AG04450 (cell line): Measurements from ENCODE around the gene TSPAN13. TPM values are rescaled to one million over a fixed set of nuclear protein-coding genes. Genes with fewer than 3 reads are reported as not detected.

Source experiments
- CTCF ChIA-PET: fragments of 300-600, 350-600 bp; formaldehyde crosslinking; extraction: SDS; loops from one replicate; lab custom pipeline; 2022; ENCODE audit warnings: antibody characterized with exemption, inconsistent platforms; lab: Charles Lee
- POLR2A ChIA-PET: fragments of 350-600 bp; formaldehyde crosslinking; extraction: SDS; loops from one replicate; lab custom pipeline; 2021; ENCODE audit warnings: antibody characterized with exemption, inconsistent platforms; lab: Yijun Ruan, JAX
- DNase-seq: peaks from one replicate; pipeline ENCODE4 v3.0.0-alpha.2; 2011; ENCODE audit warnings: low read depth, low spot score
- H3K27ac ChIP-seq: one replicate; pipeline ENCODE4 v1.5.1; 2012; ENCODE audit warnings: low read depth, low read length, control low read depth
- H3K27me3 ChIP-seq: one replicate; pipeline ENCODE4 v1.6.0; 2012; ENCODE audit warnings: low read length; ENCODE audit not compliant: control insufficient read depth, insufficient read depth
- H3K4me3 ChIP-seq: 2 replicates; pipeline ENCODE4 v1.5.1; 2011; ENCODE audit warnings: mild to moderate bottlenecking, low read depth, low read length, control low read depth
- H3K9me3 ChIP-seq: 2 replicates; pipeline ENCODE4 v1.5.1; 2012; ENCODE audit warnings: low read length; ENCODE audit not compliant: control insufficient read depth, insufficient read depth
- polyA plus RNA-seq: library from polyadenylated mRNA; depleted of rRNA; stranded (reverse); fragments of >200 nt; gene quantifications from 2 replicates; pipeline ENCODE4 v1.2.3, GENCODE V29; 2011
- TF ChIP-seq, protein P1 (sequence below): IDR thresholded peaks from 2 replicates; pipeline ENCODE4 v1.5.1; 2011; ENCODE audit warnings: low read depth, low read length, control low read depth, inconsistent platforms

Gene TSPAN13
- polyA plus RNA-seq, 1 experiment: 10.1 TPM

DNA sequence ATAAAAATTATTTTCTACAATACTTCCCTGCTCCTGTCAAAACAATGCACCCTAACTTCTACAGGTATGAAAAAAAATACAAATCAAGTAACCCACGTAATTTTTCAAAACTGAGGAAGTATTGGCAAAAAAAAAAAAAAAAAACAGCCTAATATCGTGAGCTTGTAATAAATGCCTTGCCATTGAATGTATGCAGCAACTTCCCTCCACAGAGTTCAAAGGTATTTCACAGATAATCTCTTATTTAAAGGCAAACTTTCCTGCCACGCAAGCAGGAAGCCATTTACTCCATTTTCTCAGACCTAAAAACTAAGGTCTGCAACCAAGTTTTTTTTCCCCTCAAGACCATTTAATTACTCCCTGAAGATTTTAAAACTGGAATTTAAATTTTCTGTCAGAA, 51.9 kb downstream of the TSPAN13 start:
- no peak overlapping the region for H3K27ac ChIP-seq
- ChIA-PET CTCF (interaction anchor here (0.6 kb wide), 2 partner anchors 13 to 65 kb away, joined by 3 to 6 read pairs; no protein-coding TSS in a partner anchor), POLR2A (no interaction called here)
- no peak overlapping the region for H3K4me3 ChIP-seq
- TF ChIP-seq, protein P1, sequence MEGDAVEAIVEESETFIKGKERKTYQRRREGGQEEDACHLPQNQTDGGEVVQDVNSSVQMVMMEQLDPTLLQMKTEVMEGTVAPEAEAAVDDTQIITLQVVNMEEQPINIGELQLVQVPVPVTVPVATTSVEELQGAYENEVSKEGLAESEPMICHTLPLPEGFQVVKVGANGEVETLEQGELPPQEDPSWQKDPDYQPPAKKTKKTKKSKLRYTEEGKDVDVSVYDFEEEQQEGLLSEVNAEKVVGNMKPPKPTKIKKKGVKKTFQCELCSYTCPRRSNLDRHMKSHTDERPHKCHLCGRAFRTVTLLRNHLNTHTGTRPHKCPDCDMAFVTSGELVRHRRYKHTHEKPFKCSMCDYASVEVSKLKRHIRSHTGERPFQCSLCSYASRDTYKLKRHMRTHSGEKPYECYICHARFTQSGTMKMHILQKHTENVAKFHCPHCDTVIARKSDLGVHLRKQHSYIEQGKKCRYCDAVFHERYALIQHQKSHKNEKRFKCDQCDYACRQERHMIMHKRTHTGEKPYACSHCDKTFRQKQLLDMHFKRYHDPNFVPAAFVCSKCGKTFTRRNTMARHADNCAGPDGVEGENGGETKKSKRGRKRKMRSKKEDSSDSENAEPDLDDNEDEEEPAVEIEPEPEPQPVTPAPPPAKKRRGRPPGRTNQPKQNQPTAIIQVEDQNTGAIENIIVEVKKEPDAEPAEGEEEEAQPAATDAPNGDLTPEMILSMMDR: no peak
- no peaks in the 10 kb centered on the region for H3K27me3 ChIP-seq
- no peaks in the 10 kb centered on the region for H3K9me3 ChIP-seq
- DNase-seq: no peak

- ChIA-PET POLR2A (no interaction called here), CTCF (interaction anchor here (0.8 kb wide), 1 partner anchor 9 kb away, joined by 6 read pairs; no protein-coding TSS in a partner anchor)
- H3K27me3 ChIP-seq: no peaks in the 10 kb centered on the region
- H3K9me3 ChIP-seq: no peaks in the 10 kb centered on the region
- no peak overlapping the region for H3K4me3 ChIP-seq
- TF ChIP-seq, protein P1: no peak
- no peak for DNase-seq
- H3K27ac ChIP-seq: no peak overlapping the region
Measured at GRCh38 chr7:16810112-16810511, 56.6 kb downstream of the TSPAN13 start.

DNA sequence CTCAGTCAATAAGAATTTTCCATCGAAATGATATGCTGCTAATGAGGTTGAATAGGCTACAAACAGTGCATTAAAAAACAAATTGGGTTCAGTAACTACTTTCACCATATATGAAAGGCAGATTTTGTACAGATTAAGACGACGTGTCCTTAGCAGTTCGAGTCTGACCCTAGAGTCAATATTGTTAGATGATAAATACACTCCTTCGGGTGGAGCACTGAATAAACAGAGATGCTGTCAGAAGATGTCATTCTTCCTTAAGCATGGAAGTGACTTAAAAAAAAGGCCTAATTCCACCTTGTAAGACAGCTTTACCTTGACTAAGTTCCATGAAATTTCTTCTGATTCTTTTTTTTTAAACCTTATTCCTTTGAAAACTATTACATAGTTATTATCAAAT, 57.0 kb downstream of the TSPAN13 start:
- Histone ChIP-seq H3K4me3 (no peak overlapping the region), H3K27ac (no peak overlapping the region), H3K27me3 (no peaks in the 10 kb centered on the region), H3K9me3 (no peaks in the 10 kb centered on the region)
- CTCF ChIA-PET: interaction anchor here (0.8 kb wide), 1 partner anchor 9 kb away, joined by 6 read pairs; no protein-coding TSS in a partner anchor
- POLR2A ChIA-PET: no interaction called here
- DNase-seq: no peak
- TF ChIP-seq, protein P1: no peak

DNA sequence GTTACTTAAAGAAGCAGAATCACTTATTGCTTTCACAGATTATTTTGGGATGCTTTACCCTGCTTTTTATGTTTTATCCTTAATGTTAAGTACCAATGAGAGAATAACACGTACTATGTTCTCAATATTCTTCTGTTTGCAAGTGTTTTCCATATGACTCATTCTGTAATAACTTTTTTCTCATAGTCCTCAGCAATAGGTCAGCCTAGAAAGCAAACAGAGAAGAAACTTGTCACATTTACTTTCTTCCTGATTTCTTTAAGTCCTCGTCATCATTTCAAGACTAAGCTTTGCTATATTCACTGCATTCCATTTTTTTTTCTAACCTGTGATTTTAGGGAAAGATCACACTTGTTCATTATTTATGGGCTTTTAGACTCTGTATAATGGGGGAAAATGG, 58.0 kb downstream of the TSPAN13 start:
- ChIA-PET POLR2A (no interaction called here), CTCF (interaction anchor here (2.6 kb wide), 1 partner anchor 10 kb away, joined by 20 read pairs; no protein-coding TSS in a partner anchor)
- Histone ChIP-seq H3K4me3 (no peak overlapping the region), H3K27me3 (no peaks in the 10 kb centered on the region), H3K9me3 (no peaks in the 10 kb centered on the region), H3K27ac (no peak overlapping the region)
- no peak for DNase-seq
- TF ChIP-seq, protein P1: no peak

DNA sequence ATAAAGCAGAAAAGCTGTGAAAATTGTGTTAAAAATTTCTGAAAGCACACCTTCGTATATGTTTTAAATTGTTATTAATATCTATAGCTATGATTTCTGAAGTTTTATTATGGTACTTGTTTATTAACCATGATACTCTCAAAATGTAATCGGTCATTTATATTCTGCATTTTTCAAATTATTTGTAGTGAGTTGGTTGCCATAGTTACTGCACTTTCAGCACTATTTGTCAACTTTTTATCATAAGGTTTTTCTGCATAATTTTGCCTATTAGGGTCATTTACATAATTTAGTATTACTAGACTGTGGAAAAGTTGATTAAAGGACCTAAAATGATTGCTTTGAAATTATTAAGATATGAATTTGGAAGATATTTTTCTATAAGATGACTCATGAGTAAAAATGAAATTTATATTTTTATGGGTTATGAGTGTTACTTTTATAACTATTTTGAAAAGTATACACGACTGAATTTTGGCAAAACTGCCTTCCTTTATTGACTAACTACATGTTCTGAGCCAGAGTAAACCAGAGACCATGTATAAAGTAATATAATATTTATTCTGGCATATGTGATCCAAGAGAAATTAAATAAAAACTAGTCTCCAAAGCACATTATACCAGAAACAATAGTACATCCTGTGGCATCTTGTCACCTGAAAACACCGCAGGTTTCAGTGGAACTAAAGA, 59.1 kb downstream of the TSPAN13 start:
- Histone ChIP-seq H3K27ac (no peak overlapping the region), H3K27me3 (no peaks in the 10 kb centered on the region), H3K9me3 (no peaks in the 10 kb centered on the region), H3K4me3 (no peak overlapping the region)
- TF ChIP-seq, protein P1: no peak
- POLR2A ChIA-PET: interaction anchor here (0.6 kb wide), 1 partner anchor 19 kb away, joined by 3 read pairs; no protein-coding TSS in a partner anchor
- no peak for DNase-seq
- CTCF ChIA-PET: interaction anchor here (1.0 to 2.6 kb wide), 3 partner anchors 8 to 11 kb away, joined by 3 to 20 read pairs (median 3); partner anchors contain the start of gene AGR2
